H9 (cell line): Measurements from ENCODE around the gene HRH1. TPM values are rescaled to one million over a fixed set of nuclear protein-coding genes. Genes with fewer than 3 reads are reported as not detected.

ENCODE experiments used
- DNase-seq: peaks from one replicate; pipeline ENCODE4 v3.0.0-alpha.2; 2017
- H2AFZ ChIP-seq: one replicate; pipeline ENCODE4 v1.6.1; 2013; ENCODE audit warnings: mild to moderate bottlenecking, low read length, control low read depth, moderate library complexity
- H2AK5ac ChIP-seq: 2 replicates; pipeline ENCODE4 v1.6.1; 2013; ENCODE audit warnings: low read length, control low read depth, mixed read lengths; ENCODE audit not compliant: insufficient read length
- H2BK120ac ChIP-seq: one replicate; pipeline ENCODE4 v1.6.1; 2013; ENCODE audit warnings: low read depth, mild to moderate bottlenecking, low read length, control low read depth, inconsistent platforms; ENCODE audit not compliant: poor library complexity, severe bottlenecking
- H2BK12ac ChIP-seq: 2 replicates; pipeline ENCODE4 v1.6.1; 2013; ENCODE audit warnings: low read length, control low read depth, mixed read lengths, low read depth; ENCODE audit not compliant: insufficient read length
- H2BK15ac ChIP-seq: 2 replicates; pipeline ENCODE4 v1.6.1; 2013; ENCODE audit warnings: low read depth, low read length, control low read depth
- H2BK20ac ChIP-seq: one replicate; pipeline ENCODE4 v1.6.1; 2013; ENCODE audit warnings: low read depth, mild to moderate bottlenecking, low read length, control low read depth, inconsistent platforms; ENCODE audit not compliant: poor library complexity, severe bottlenecking
- H2BK5ac ChIP-seq: 2 replicates; pipeline ENCODE4 v1.6.1; 2013; ENCODE audit warnings: low read length, control low read depth, mixed read lengths; ENCODE audit not compliant: insufficient read length
- H3K14ac ChIP-seq: 2 replicates; pipeline ENCODE4 v1.6.1; 2013; ENCODE audit warnings: low read length, control low read depth; ENCODE audit not compliant: insufficient read depth
- H3K18ac ChIP-seq: 2 replicates; pipeline ENCODE4 v1.6.1; 2013; ENCODE audit warnings: low read depth, mild to moderate bottlenecking, mixed read lengths, low read length, control low read depth; ENCODE audit not compliant: insufficient read length
- H3K23ac ChIP-seq: 2 replicates; pipeline ENCODE4 v1.6.1; 2013; ENCODE audit warnings: low read length, control low read depth, mixed read lengths, low read depth; ENCODE audit not compliant: insufficient read length
- H3K23me2 ChIP-seq: 2 replicates; pipeline ENCODE4 v1.6.1; 2013; ENCODE audit warnings: low read depth, mild to moderate bottlenecking, mixed read lengths, low read length, control low read depth; ENCODE audit not compliant: insufficient read length, poor library complexity, severe bottlenecking
- H3K27ac ChIP-seq: 2 replicates; pipeline ENCODE4 v1.5.1; 2013; ENCODE audit warnings: low read length, control low read depth, mixed read lengths, low read depth; ENCODE audit not compliant: insufficient read length
- H3K27me3 ChIP-seq: 2 replicates; pipeline ENCODE4 v1.6.1; 2013; ENCODE audit warnings: low read length, control low read depth, inconsistent platforms; ENCODE audit not compliant: insufficient read depth
- H3K4ac ChIP-seq: 2 replicates; pipeline ENCODE4 v1.6.1; 2013; ENCODE audit warnings: low read depth, mild to moderate bottlenecking, control low read depth, inconsistent platforms, low read length, moderate library complexity
- H3K4me1 ChIP-seq: 2 replicates; pipeline ENCODE4 v1.6.1; 2013; ENCODE audit warnings: low read length, control low read depth, inconsistent platforms; ENCODE audit not compliant: insufficient read depth
- H3K4me2 ChIP-seq: 2 replicates; pipeline ENCODE4 v1.6.1; 2013; ENCODE audit warnings: low read length, control low read depth, mixed read lengths; ENCODE audit not compliant: insufficient read length, insufficient read depth
- H3K56ac ChIP-seq: 2 replicates; pipeline ENCODE4 v1.6.1; 2013; ENCODE audit warnings: low read depth, mild to moderate bottlenecking, mixed read lengths, low read length, control low read depth; ENCODE audit not compliant: insufficient read length
- H3K79me1 ChIP-seq: 2 replicates; pipeline ENCODE4 v1.6.1; 2013; ENCODE audit warnings: low read depth, mild to moderate bottlenecking, moderate library complexity, low read length, control low read depth, inconsistent platforms; ENCODE audit not compliant: insufficient read depth, poor library complexity, severe bottlenecking
- H3K79me2 ChIP-seq: 2 replicates; pipeline ENCODE4 v1.6.1; 2013; ENCODE audit warnings: low read length, control low read depth, inconsistent platforms; ENCODE audit not compliant: insufficient read depth
- H3K9ac ChIP-seq: 2 replicates; pipeline ENCODE4 v1.6.1; 2013; ENCODE audit warnings: low read length, control low read depth, mixed read lengths; ENCODE audit not compliant: insufficient read length; ENCODE audit errors: extremely low read depth
- H3K9me3 ChIP-seq: one replicate; pipeline ENCODE4 v1.6.1; 2013; ENCODE audit warnings: low read depth, low read length, inconsistent platforms; ENCODE audit not compliant: control insufficient read depth
- H3T11ph ChIP-seq: one replicate; pipeline ENCODE4 v1.6.1; 2013; ENCODE audit warnings: mild to moderate bottlenecking, low read length, control low read depth, inconsistent platforms
- H4K20me1 ChIP-seq: one replicate; pipeline ENCODE4 v1.6.1; 2013; ENCODE audit not compliant: control insufficient read depth, insufficient read length, insufficient read depth
- H4K5ac ChIP-seq: 2 replicates; pipeline ENCODE4 v1.6.1; 2013; ENCODE audit warnings: low read depth, mild to moderate bottlenecking, mixed read lengths, low read length, control low read depth; ENCODE audit not compliant: insufficient read length
- H4K8ac ChIP-seq: replicated peaks from 2 replicates; pipeline ENCODE4 v1.6.1; 2013; ENCODE audit warnings: low read length, control low read depth, mixed read lengths, low read depth; ENCODE audit not compliant: insufficient read length
- H4K91ac ChIP-seq: 2 replicates; pipeline ENCODE4 v1.6.1; 2013; ENCODE audit warnings: low read depth, mild to moderate bottlenecking, moderate library complexity, mixed read lengths, low read length, control low read depth; ENCODE audit not compliant: insufficient read length
- H3K27ac Mint-ChIP-seq, 3 experiments: 2 replicates in 2 of 3; 3 replicates in 1 of 3; pipeline ENCODE4 v1.8.0; 2020 to 2021; ENCODE audit warnings: mixed read lengths in 3 of 3, mild to moderate bottlenecking in 1 of 3, moderate library complexity in 1 of 3
- H3K27me3 Mint-ChIP-seq: 2 replicates; pipeline ENCODE4 v1.8.0; 2021; ENCODE audit warnings: low read depth, mild to moderate bottlenecking, moderate library complexity, mixed read lengths
- H3K36me3 Mint-ChIP-seq, 3 experiments: 2 replicates in 2 of 3; 3 replicates in 1 of 3; pipeline ENCODE4 v1.8.0; 2020 to 2021; ENCODE audit warnings: low read depth in 3 of 3, mixed read lengths in 3 of 3; ENCODE audit not compliant: insufficient read depth in 1 of 3
- H3K4me1 Mint-ChIP-seq, 2 experiments: 2 replicates each; pipeline ENCODE4 v1.8.0; 2020; ENCODE audit warnings: mixed read lengths in 2 of 2
- H3K4me3 Mint-ChIP-seq, 2 experiments: 2 replicates in 1 of 2; 3 replicates in 1 of 2; pipeline ENCODE4 v1.8.0; 2020 to 2021; ENCODE audit warnings: mild to moderate bottlenecking in 2 of 2, mixed read lengths in 2 of 2, moderate library complexity in 1 of 2
- H3K9me3 Mint-ChIP-seq, 2 experiments: 2 replicates in 1 of 2; 3 replicates in 1 of 2; pipeline ENCODE4 v1.8.0; 2020; ENCODE audit warnings: mild to moderate bottlenecking in 2 of 2, mixed read lengths in 2 of 2, moderate library complexity in 1 of 2
- WGBS: extraction: QIAGEN DNeasy Blood & Tissue Kit; methylation state at CpG from one replicate; pipeline ENCODE4 v1.1.7; 2013; ENCODE audit warnings: missing lambda C conversion rate, low lambda C conversion rate, mixed read lengths; ENCODE audit not compliant: insufficient read length; ENCODE audit errors: extremely low coverage; 5-methylcytosine and 5-hydroxymethylcytosine counted together
- total RNA-seq: library from RNA; stranded (reverse); gene quantifications from 2 replicates; pipeline ENCODE4 v1.2.1, GENCODE V29; 2021
- TF ChIP-seq, protein P1 (sequence below): fragments of 200-600 bp; sonication (generic); conservative IDR thresholded peaks from 3 replicates; pipeline ENCODE4 v1.8.0; 2021; ENCODE audit warnings: antibody characterized with exemption, mild to moderate bottlenecking

Gene HRH1
- total RNA-seq, 1 experiment from 2014 or later, result 0.74 TPM

DNA sequence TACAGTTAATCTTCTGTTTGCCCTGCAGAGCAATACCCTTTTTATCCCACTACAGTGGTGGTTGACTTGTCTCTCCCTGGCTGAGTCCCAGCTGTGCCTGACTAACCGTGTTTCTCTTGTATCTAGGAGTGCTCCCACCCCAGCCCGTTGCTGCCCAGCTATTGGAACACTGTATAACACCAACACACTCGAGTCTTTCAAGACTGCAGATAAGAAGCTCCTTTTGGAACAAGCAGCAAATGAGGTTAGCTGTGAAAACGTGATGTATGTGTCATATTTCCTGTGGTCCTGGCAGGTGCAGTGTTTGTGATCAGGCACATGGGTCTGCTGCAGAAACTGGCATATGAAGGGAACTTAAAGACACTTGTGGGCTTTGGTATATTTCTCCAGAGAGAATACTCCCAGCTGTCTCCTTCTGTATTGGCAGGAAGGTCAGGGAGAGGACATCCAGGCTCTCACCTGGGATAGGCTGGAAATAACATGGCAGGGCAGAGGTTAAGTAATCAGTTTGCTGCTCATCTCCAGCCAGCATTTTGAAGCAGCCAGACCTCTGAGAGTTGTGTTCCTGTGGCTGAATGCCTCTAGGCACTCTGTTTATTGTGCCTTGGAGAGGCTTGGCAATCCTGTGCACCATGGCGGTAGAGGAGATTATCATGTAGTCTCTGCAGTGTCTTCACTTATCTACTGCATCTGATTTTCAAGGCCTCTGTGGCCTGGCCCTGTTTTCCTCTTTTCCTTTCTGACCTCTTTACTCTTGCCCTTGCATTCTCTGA is 152.7 kb downstream of the HRH1 start:
- H3K36me3 Mint-ChIP-seq, result peaks cover 5 to 42% (median 24%) of the 10 kb centered on the region in 3 experiments; a peak in 6 of 7 replicates
- Histone ChIP-seq H3K27me3 (no peaks in the 10 kb centered on the region; the same call in 1 of the 2 replicates), H3K14ac (no peak overlapping the region), H3K79me2 (no peaks in the 10 kb centered on the region), H2AK5ac (no peak overlapping the region), H3K4me1 (no peaks in the 10 kb centered on the region), H2BK120ac (no peak overlapping the region), H3K56ac (no peak overlapping the region), H4K5ac (no peak overlapping the region), H3K23ac (no peak overlapping the region), H3K9me3 (no peaks in the 10 kb centered on the region), H2BK5ac (no peak overlapping the region), H2BK15ac (no peak overlapping the region), H4K8ac (no peak overlapping the region), H3K9ac (no peak overlapping the region), H4K20me1 (no peaks in the 10 kb centered on the region), H3K4ac (no peak overlapping the region), H2BK12ac (no peak overlapping the region), H3T11ph (no peak overlapping the region), H3K4me2 (no peak overlapping the region), H3K27ac (no peak overlapping the region), H3K23me2 (no peaks in the 10 kb centered on the region), H3K18ac (no peak overlapping the region), H3K79me1 (no peaks in the 10 kb centered on the region), H2AFZ (no peak overlapping the region), H4K91ac (no peak overlapping the region), H2BK20ac (no peak overlapping the region)
- H3K27ac Mint-ChIP-seq, result no peak overlapping the region; a peak in 1 of 7 replicates
- WGBS, result no CpG with 5 or more reads among the region's 5 CpGs
- no peaks in the 10 kb centered on the region for H3K4me1 Mint-ChIP-seq
- no peaks in the 10 kb centered on the region for H3K27me3 Mint-ChIP-seq
- no peak for DNase-seq
- TF ChIP-seq, protein P1, sequence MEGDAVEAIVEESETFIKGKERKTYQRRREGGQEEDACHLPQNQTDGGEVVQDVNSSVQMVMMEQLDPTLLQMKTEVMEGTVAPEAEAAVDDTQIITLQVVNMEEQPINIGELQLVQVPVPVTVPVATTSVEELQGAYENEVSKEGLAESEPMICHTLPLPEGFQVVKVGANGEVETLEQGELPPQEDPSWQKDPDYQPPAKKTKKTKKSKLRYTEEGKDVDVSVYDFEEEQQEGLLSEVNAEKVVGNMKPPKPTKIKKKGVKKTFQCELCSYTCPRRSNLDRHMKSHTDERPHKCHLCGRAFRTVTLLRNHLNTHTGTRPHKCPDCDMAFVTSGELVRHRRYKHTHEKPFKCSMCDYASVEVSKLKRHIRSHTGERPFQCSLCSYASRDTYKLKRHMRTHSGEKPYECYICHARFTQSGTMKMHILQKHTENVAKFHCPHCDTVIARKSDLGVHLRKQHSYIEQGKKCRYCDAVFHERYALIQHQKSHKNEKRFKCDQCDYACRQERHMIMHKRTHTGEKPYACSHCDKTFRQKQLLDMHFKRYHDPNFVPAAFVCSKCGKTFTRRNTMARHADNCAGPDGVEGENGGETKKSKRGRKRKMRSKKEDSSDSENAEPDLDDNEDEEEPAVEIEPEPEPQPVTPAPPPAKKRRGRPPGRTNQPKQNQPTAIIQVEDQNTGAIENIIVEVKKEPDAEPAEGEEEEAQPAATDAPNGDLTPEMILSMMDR, result no peak
- H3K9me3 Mint-ChIP-seq, result no peaks in the 10 kb centered on the region
- no peak overlapping the region for H3K4me3 Mint-ChIP-seq
